ENCODE results near the gene HBEGF.

- TF ChIP-seq CTCF (IDR thresholded peaks at IDR 0.05 in 8 of 11, conservative IDR thresholded peaks at IDR 0.05 in 3 of 11): no peak
- no peak for TF ChIP-seq POLR2AphosphoS5 (IDR thresholded peaks at IDR 0.05)
- no peak for TF ChIP-seq POLR2A (IDR thresholded peaks at IDR 0.05)
Measured at GRCh38 chr5:140298183-140298601, 48.2 kb downstream of the HBEGF start.
